C4-2B (cell line): Measurements from ENCODE around the gene FLAD1.

Source experiments
- CTCF ChIP-seq: fragments of 450-650 bp; conservative IDR thresholded peaks from 2 replicates; pipeline ENCODE4 v1.5.1; 2017; ENCODE audit warnings: mild to moderate bottlenecking
- ZFX ChIP-seq: fragments of 450-650 bp; IDR thresholded peaks from 2 replicates; pipeline ENCODE4 v1.6.1; 2017

DNA sequence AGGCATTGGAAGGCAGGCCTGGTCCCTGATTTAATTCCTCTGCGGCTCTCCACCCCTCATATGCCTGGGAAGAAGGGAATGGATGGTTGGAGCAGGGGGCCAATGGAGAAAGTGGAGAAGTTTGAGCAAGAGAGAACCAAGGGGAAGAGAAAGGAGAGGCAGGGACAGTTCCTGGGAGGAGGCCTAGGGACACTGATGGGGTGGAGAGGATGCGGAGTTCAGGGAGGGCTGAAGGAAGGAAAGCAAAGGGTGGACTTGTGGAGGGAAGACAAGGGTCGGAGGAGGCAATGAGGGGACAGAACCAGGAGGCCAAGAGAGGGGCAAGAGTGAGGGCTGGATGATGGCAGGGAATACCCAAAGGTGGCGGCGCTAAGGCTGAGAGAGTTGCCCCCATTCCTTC is 26.6 kb downstream of the FLAD1 start:
- TF ChIP-seq CTCF (no peak), ZFX (no peak)
